ENCODE data around the gene BTBD10.

- no peak for TF ChIP-seq CTCF (IDR thresholded peaks at IDR 0.05; ENCODE audit: low read length)
- no peak for TF ChIP-seq EZH2phosphoT487 (IDR thresholded peaks at IDR 0.05; ENCODE audit: low read length)
Measured at GRCh38 chr11:13473013-13473722, 10.1 kb upstream of the BTBD10 start.
